ENCODE data around the gene MGME1. TPM values are rescaled to one million over a fixed set of nuclear protein-coding genes. Genes with fewer than 3 reads are reported as not detected.
A peak's percentile ranks its signal among the peaks of the same experiment; 100 is the strongest.

MGME1 gene
- total and polyA plus RNA-seq, 2 of the 13 experiments (the other 11 are each of a cell fraction or from before 2014, with no cell fraction given): 36.7 to 66.6 TPM

GRCh38 chr20:17957505-17958363 is 11.1 kb upstream of the MGME1 start:
- no peaks in the 10 kb centered on the region for H3K27me3 ChIP-seq (ENCODE audit: control insufficient read depth in 1 of 2, insufficient read depth in 2 of 2, low read length in 2 of 2)
- ChIA-PET CTCF (ENCODE audit: low intra/inter-chr PET ratio, low total read pairs) (interaction anchor here (0.6 to 1.6 kb wide), 2 partner anchors 10 to 38 kb away, joined by 3 to 4 read pairs; no protein-coding TSS in a partner anchor), POLR2A (interaction anchor here (0.6 to 8.2 kb wide), 10 partner anchors 11 to 388 kb away, joined by 3 to 114 read pairs (median 6); partner anchors contain the start of genes DSTN, MGME1, RRBP1 and SNX5)
- H3K9ac ChIP-seq (ENCODE audit: insufficient read depth, low read depth, low read length): no peak overlapping the region
- H3K4me2 ChIP-seq (ENCODE audit: low read depth, low read length): peak overlapping the region; percentile 95
- DNase-seq (ENCODE audit: low spot score): no peak
- H3K4me1 ChIP-seq (ENCODE audit: insufficient read depth, low read length): peaks cover 99% of the 10 kb centered on the region
- H3K79me2 ChIP-seq (ENCODE audit: insufficient read depth, low read length): peaks cover 99% of the 10 kb centered on the region
- peak overlapping the region in 1 of 3 experiments; percentile 8; a peak in 1 of 6 replicates for H3K4me3 ChIP-seq (replicated peaks in 1 of 3; ENCODE audit: insufficient read depth in 1 of 3, low read depth in 2 of 3, low read length in 3 of 3)
- intact Hi-C loops (cut with micrococcal nuclease; ENCODE audit: unreplicated experiment): loop anchor here (2.0 kb wide), 1 partner anchor 39 kb away; no protein-coding TSS in a partner anchor
- H3K9me3 ChIP-seq (ENCODE audit: low read length): no peaks in the 10 kb centered on the region
- BruUV-seq (replicated peaks): no TSS peak
- H4K20me1 ChIP-seq (ENCODE audit: insufficient read depth, low read length): peaks cover 96% of the 10 kb centered on the region
- 60% methylated on average over 5 of the region's 5 CpGs for WGBS (ENCODE audit: low lambda C conversion rate)
- H3K36me3 ChIP-seq (replicated peaks in 1 of 2; ENCODE audit: control insufficient read depth in 1 of 2, insufficient read depth in 2 of 2, low read length in 2 of 2): peaks cover 33 to 43% of the 10 kb centered on the region in 2 experiments
- peak overlapping the region; percentile 97 for H3K27ac ChIP-seq (ENCODE audit: extremely low read length, insufficient read depth, low read length)
- in situ Hi-C loops (cut with HindIII; ENCODE audit: extremely low pct_ligation_motif_present, low pct_unique_long_range_greater_than_20kb): no loop called here
- no peak overlapping the region for H2AFZ ChIP-seq (ENCODE audit: low read length)
- ATAC-seq: no peak
- FAIRE-seq: no peak
- TF ChIP-seq, protein P1, sequence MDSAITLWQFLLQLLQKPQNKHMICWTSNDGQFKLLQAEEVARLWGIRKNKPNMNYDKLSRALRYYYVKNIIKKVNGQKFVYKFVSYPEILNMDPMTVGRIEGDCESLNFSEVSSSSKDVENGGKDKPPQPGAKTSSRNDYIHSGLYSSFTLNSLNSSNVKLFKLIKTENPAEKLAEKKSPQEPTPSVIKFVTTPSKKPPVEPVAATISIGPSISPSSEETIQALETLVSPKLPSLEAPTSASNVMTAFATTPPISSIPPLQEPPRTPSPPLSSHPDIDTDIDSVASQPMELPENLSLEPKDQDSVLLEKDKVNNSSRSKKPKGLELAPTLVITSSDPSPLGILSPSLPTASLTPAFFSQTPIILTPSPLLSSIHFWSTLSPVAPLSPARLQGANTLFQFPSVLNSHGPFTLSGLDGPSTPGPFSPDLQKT (CRISPR knock-in tag; IDR thresholded peaks at IDR 0.05; ENCODE audit: borderline replicate concordance): no peak
- no peak for TF ChIP-seq ZNF7 (CRISPR knock-in tag; IDR thresholded peaks at IDR 0.05)
- TF ChIP-seq TERF1 (CRISPR knock-in tag; IDR thresholded peaks at IDR 0.05): no peak
- TF ChIP-seq, protein P2, sequence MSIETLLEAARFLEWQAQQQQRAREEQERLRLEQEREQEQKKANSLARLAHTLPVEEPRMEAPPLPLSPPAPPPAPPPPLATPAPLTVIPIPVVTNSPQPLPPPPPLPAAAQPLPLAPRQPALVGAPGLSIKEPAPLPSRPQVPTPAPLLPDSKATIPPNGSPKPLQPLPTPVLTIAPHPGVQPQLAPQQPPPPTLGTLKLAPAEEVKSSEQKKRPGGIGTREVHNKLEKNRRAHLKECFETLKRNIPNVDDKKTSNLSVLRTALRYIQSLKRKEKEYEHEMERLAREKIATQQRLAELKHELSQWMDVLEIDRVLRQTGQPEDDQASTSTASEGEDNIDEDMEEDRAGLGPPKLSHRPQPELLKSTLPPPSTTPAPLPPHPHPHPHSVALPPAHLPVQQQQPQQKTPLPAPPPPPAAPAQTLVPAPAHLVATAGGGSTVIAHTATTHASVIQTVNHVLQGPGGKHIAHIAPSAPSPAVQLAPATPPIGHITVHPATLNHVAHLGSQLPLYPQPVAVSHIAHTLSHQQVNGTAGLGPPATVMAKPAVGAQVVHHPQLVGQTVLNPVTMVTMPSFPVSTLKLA (IDR thresholded peaks at IDR 0.05): no peak
- TF ChIP-seq ISL2 (CRISPR knock-in tag; IDR thresholded peaks at IDR 0.05): no peak
- TF ChIP-seq ZNF616 (CRISPR knock-in tag; IDR thresholded peaks at IDR 0.05; ENCODE audit: low read depth): no peak
- TF ChIP-seq MLLT10 (CRISPR knock-in tag; IDR thresholded peaks at IDR 0.05): no peak
- no peak for TF ChIP-seq ZNF264 (CRISPR knock-in tag; IDR thresholded peaks at IDR 0.05)
- TF ChIP-seq, protein P3, sequence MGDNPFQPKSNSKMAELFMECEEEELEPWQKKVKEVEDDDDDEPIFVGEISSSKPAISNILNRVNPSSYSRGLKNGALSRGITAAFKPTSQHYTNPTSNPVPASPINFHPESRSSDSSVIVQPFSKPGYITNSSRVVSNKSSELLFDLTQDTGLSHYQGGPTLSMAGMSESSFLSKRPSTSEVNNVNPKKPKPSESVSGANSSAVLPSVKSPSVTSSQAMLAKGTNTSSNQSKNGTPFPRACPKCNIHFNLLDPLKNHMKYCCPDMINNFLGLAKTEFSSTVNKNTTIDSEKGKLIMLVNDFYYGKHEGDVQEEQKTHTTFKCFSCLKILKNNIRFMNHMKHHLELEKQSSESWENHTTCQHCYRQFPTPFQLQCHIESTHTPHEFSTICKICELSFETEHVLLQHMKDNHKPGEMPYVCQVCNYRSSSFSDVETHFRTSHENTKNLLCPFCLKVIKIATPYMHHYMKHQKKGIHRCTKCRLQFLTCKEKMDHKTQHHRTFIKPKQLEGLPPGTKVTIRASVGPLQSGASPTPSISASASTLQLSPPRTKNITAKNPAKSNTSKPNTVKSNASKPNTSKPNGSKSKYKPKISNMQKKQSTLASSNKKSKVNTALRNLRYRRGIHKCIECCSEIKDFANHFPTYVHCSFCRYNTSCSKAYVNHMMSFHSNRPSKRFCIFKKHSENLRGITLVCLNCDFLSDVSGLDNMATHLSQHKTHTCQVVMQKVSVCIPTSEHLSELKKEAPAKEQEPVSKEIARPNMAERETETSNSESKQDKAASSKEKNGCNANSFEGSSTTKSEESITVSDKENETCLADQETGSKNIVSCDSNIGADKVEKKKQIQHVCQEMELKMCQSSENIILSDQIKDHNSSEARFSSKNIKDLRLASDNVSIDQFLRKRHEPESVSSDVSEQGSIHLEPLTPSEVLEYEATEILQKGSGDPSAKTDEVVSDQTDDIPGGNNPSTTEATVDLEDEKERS (CRISPR knock-in tag; IDR thresholded peaks at IDR 0.05): no peak
- TF ChIP-seq, protein P4, sequence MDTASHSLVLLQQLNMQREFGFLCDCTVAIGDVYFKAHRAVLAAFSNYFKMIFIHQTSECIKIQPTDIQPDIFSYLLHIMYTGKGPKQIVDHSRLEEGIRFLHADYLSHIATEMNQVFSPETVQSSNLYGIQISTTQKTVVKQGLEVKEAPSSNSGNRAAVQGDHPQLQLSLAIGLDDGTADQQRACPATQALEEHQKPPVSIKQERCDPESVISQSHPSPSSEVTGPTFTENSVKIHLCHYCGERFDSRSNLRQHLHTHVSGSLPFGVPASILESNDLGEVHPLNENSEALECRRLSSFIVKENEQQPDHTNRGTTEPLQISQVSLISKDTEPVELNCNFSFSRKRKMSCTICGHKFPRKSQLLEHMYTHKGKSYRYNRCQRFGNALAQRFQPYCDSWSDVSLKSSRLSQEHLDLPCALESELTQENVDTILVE (CRISPR knock-in tag; IDR thresholded peaks at IDR 0.05): 0 out of 2 replicates have a peak, but pooled peaks have one; percentile 32
- TF ChIP-seq NKX3-1 (CRISPR knock-in tag; IDR thresholded peaks at IDR 0.05): no peak
- TF ChIP-seq POLR2G (IDR thresholded peaks at IDR 0.05; ENCODE audit: low read depth, low read length): 0 out of 2 replicates have a peak, but pooled peaks have one; percentile 22
- TF ChIP-seq ZFP36 (IDR thresholded peaks at IDR 0.05; ENCODE audit: borderline replicate concordance, low read depth, low read length, partially characterized antibody): no peak

All from HepG2 (cell line).